ENCODE measurements around the gene ANKMY1.
"Not testable (repeated sequence)": the region's sequence is repeated elsewhere in the genome, so short reads cannot be mapped to it uniquely, and the experiment has no call there.

The ANKMY1 gene

GRCh38 chr2:240499309-240500301 lies 58.2 kb downstream of the ANKMY1 start:
- DNase-seq (ENCODE audit: low read depth) = no peak
- no peak overlapping the region for H3K4me3 ChIP-seq (ENCODE audit: low read depth, low read length)
- TF ChIP-seq, protein P1, sequence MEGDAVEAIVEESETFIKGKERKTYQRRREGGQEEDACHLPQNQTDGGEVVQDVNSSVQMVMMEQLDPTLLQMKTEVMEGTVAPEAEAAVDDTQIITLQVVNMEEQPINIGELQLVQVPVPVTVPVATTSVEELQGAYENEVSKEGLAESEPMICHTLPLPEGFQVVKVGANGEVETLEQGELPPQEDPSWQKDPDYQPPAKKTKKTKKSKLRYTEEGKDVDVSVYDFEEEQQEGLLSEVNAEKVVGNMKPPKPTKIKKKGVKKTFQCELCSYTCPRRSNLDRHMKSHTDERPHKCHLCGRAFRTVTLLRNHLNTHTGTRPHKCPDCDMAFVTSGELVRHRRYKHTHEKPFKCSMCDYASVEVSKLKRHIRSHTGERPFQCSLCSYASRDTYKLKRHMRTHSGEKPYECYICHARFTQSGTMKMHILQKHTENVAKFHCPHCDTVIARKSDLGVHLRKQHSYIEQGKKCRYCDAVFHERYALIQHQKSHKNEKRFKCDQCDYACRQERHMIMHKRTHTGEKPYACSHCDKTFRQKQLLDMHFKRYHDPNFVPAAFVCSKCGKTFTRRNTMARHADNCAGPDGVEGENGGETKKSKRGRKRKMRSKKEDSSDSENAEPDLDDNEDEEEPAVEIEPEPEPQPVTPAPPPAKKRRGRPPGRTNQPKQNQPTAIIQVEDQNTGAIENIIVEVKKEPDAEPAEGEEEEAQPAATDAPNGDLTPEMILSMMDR (IDR thresholded peaks at IDR 0.05; ENCODE audit: control insufficient read depth, extremely low read depth, insufficient read depth) = no peak

- H3K4me3 ChIP-seq (ENCODE audit: low read depth, low read length) = no peak overlapping the region
- DNase-seq (ENCODE audit: low read depth) = no peak
- TF ChIP-seq, protein P1 (IDR thresholded peaks at IDR 0.05; ENCODE audit: control insufficient read depth, extremely low read depth, insufficient read depth) = no peak
Observed at GRCh38 chr2:240498958-240499260, 58.9 kb downstream of the ANKMY1 start.

- no peak overlapping the region for H3K4me3 ChIP-seq (ENCODE audit: low read depth, low read length)
- TF ChIP-seq, protein P1 (IDR thresholded peaks at IDR 0.05; ENCODE audit: control insufficient read depth, extremely low read depth, insufficient read depth) = no peak
- no peak for DNase-seq (ENCODE audit: low read depth)
Observed at GRCh38 chr2:240498171-240498957, 59.4 kb downstream of the ANKMY1 start.

GRCh38 chr2:240497082-240497481 lies 60.7 kb downstream of the ANKMY1 start:
- TF ChIP-seq, protein P1 (IDR thresholded peaks at IDR 0.05; ENCODE audit: control insufficient read depth, extremely low read depth, insufficient read depth) = peak; percentile 30
- H3K4me3 ChIP-seq (ENCODE audit: low read depth, low read length); DNase-seq (ENCODE audit: low read depth): not testable (repeated sequence)

- H3K4me3 ChIP-seq (ENCODE audit: low read depth, low read length) = not testable (repeated sequence)
- peak; percentile 2 for DNase-seq (ENCODE audit: low read depth)
- TF ChIP-seq, protein P1 (IDR thresholded peaks at IDR 0.05; ENCODE audit: control insufficient read depth, extremely low read depth, insufficient read depth) = peak; percentile 21; the same call in 1 of the 2 replicates
Observed at GRCh38 chr2:240494942-240495341, 62.8 kb downstream of the ANKMY1 start.

- TF ChIP-seq, protein P1 (IDR thresholded peaks at IDR 0.05; ENCODE audit: control insufficient read depth, extremely low read depth, insufficient read depth) = no peak
- DNase-seq (ENCODE audit: low read depth) = no peak
- H3K4me3 ChIP-seq (ENCODE audit: low read depth, low read length) = no peak overlapping the region
Observed at GRCh38 chr2:240494194-240494793, 63.5 kb downstream of the ANKMY1 start.
